ENCODE measurements around the gene ADCY2.
A peak's percentile ranks its signal among the peaks of the same experiment; 100 is the strongest.

The ADCY2 gene

GRCh38 chr5:7815892-7816534 lies 420.1 kb downstream of the ADCY2 start:
- no peak overlapping the region for H3K4me3 ChIP-seq (ENCODE audit: insufficient read depth, low read depth, low read length, poor library complexity, severe bottlenecking)
- no peaks in the 10 kb centered on the region for H3K27me3 ChIP-seq (replicated peaks; ENCODE audit: control insufficient read depth, insufficient read depth, low read length, poor library complexity, severe bottlenecking)
- no peaks in the 10 kb centered on the region for H3K4me1 ChIP-seq (ENCODE audit: control insufficient read depth, insufficient read depth, low read length, poor library complexity, severe bottlenecking)
- no peaks in the 10 kb centered on the region for H3K9me3 ChIP-seq (ENCODE audit: control insufficient read depth, low read length)
- H3K36me3 ChIP-seq (ENCODE audit: control insufficient read depth, insufficient read depth, low read length) = no peaks in the 10 kb centered on the region
- DNase-seq = peak in 2 of 3 donors; percentile 5 to 40
- H3K27ac ChIP-seq (ENCODE audit: insufficient read depth, low read length, poor library complexity, severe bottlenecking) = no peak overlapping the region

DNA sequence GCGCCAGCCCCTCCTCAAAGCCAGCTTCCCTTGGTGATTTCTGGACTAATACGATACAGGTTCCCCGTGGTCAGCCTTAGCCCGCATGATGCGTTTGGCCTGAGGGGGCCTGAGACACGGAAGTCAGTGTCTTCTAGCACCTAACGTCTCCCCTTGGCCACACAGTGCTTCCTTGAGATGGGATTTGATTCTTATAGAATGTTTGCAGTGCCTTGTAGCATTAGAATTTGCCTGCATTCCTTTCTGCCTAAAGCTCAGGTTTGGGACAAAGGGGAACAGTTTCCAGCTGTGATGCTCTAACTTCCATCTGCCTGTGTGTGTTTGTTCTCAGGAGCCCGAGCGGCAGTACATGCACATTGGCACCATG lies 420.6 kb downstream of the ADCY2 start:
- no peak overlapping the region for H3K27ac ChIP-seq (ENCODE audit: insufficient read depth, low read length, poor library complexity, severe bottlenecking)
- H3K36me3 ChIP-seq (ENCODE audit: control insufficient read depth, insufficient read depth, low read length) = no peaks in the 10 kb centered on the region
- DNase-seq = no peak
- no peaks in the 10 kb centered on the region for H3K27me3 ChIP-seq (replicated peaks; ENCODE audit: control insufficient read depth, insufficient read depth, low read length, poor library complexity, severe bottlenecking)
- no peaks in the 10 kb centered on the region for H3K4me1 ChIP-seq (ENCODE audit: control insufficient read depth, insufficient read depth, low read length, poor library complexity, severe bottlenecking)
- H3K4me3 ChIP-seq (ENCODE audit: insufficient read depth, low read depth, low read length, poor library complexity, severe bottlenecking) = no peak overlapping the region
- no peaks in the 10 kb centered on the region for H3K9me3 ChIP-seq (ENCODE audit: control insufficient read depth, low read length)

- H3K27me3 ChIP-seq (replicated peaks; ENCODE audit: control insufficient read depth, insufficient read depth, low read length, poor library complexity, severe bottlenecking) = no peaks in the 10 kb centered on the region
- no peaks in the 10 kb centered on the region for H3K36me3 ChIP-seq (ENCODE audit: control insufficient read depth, insufficient read depth, low read length)
- no peaks in the 10 kb centered on the region for H3K4me1 ChIP-seq (ENCODE audit: control insufficient read depth, insufficient read depth, low read length, poor library complexity, severe bottlenecking)
- no peaks in the 10 kb centered on the region for H3K9me3 ChIP-seq (ENCODE audit: control insufficient read depth, low read length)
- no peak overlapping the region for H3K27ac ChIP-seq (ENCODE audit: insufficient read depth, low read length, poor library complexity, severe bottlenecking)
- DNase-seq = no peak
- H3K4me3 ChIP-seq (ENCODE audit: insufficient read depth, low read depth, low read length, poor library complexity, severe bottlenecking) = no peak overlapping the region
Measured at GRCh38 chr5:7822449-7822848, 426.5 kb downstream of the ADCY2 start.

DNA sequence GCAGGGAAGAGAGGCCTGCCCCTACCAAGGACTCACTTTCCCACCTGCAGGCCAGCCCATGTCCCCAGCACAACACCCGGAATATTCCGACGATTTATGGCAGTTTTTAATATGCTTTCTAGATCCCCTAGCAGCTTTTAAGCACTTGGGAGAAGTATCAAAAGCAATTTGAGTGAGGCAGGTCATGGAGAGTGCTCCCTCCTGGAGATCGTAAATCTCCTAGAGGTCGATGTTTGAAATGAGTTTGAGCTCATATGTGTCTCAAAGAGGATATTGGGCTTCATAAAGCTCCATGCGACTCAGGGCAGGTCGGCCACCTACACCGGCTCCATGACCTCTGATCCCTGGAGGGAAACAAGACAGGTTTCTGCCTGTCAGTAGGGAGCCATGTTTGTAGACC lies 427.7 kb downstream of the ADCY2 start:
- DNase-seq = no peak

GRCh38 chr5:7824995-7825394 lies 429.1 kb downstream of the ADCY2 start:
- Histone ChIP-seq H3K9me3 (ENCODE audit: control insufficient read depth, low read length) (no peaks in the 10 kb centered on the region), H3K27ac (ENCODE audit: insufficient read depth, low read length, poor library complexity, severe bottlenecking) (no peak overlapping the region), H3K36me3 (ENCODE audit: control insufficient read depth, insufficient read depth, low read length) (no peaks in the 10 kb centered on the region), H3K4me3 (ENCODE audit: insufficient read depth, low read depth, low read length, poor library complexity, severe bottlenecking) (no peak overlapping the region), H3K4me1 (ENCODE audit: control insufficient read depth, insufficient read depth, low read length, poor library complexity, severe bottlenecking) (no peaks in the 10 kb centered on the region), H3K27me3 (replicated peaks; ENCODE audit: control insufficient read depth, insufficient read depth, low read length, poor library complexity, severe bottlenecking) (no peaks in the 10 kb centered on the region)
- no peak for DNase-seq

More for the DNA sequence above, 427.7 kb downstream of the ADCY2 start:
- no peak overlapping the region for H3K27ac ChIP-seq (ENCODE audit: insufficient read depth, low read length, poor library complexity, severe bottlenecking)
- no peaks in the 10 kb centered on the region for H3K9me3 ChIP-seq (ENCODE audit: control insufficient read depth, low read length)
- no peaks in the 10 kb centered on the region for H3K4me1 ChIP-seq (ENCODE audit: control insufficient read depth, insufficient read depth, low read length, poor library complexity, severe bottlenecking)
- no peaks in the 10 kb centered on the region for H3K27me3 ChIP-seq (replicated peaks; ENCODE audit: control insufficient read depth, insufficient read depth, low read length, poor library complexity, severe bottlenecking)
- no peak overlapping the region for H3K4me3 ChIP-seq (ENCODE audit: insufficient read depth, low read depth, low read length, poor library complexity, severe bottlenecking)
- H3K36me3 ChIP-seq (ENCODE audit: control insufficient read depth, insufficient read depth, low read length) = no peaks in the 10 kb centered on the region

DNA sequence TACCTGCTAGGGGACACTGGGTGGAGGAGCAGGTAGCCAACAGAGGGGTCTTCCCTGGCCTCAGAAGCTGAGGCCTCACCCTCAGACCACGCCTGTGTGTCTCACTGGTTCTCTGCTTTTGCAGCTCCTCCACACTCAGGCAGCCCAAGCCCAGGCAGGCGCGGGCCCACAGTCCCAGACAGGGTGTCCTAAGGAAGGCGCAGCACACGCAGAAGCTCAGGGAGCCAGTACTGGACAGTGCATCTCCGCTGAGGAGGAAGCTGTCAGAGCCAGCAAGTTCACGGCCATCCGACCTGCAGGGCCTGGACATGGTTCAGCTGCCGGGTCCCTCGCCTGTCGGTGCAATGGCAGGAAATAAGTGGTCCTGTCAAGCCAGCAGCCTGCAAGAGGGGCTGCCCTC lies 429.7 kb downstream of the ADCY2 start:
- Histone ChIP-seq H3K9me3 (ENCODE audit: control insufficient read depth, low read length) (no peaks in the 10 kb centered on the region), H3K36me3 (ENCODE audit: control insufficient read depth, insufficient read depth, low read length) (no peaks in the 10 kb centered on the region), H3K27me3 (replicated peaks; ENCODE audit: control insufficient read depth, insufficient read depth, low read length, poor library complexity, severe bottlenecking) (no peaks in the 10 kb centered on the region), H3K4me1 (ENCODE audit: control insufficient read depth, insufficient read depth, low read length, poor library complexity, severe bottlenecking) (no peaks in the 10 kb centered on the region), H3K27ac (ENCODE audit: insufficient read depth, low read length, poor library complexity, severe bottlenecking) (no peak overlapping the region), H3K4me3 (ENCODE audit: insufficient read depth, low read depth, low read length, poor library complexity, severe bottlenecking) (no peak overlapping the region)
- no peak for DNase-seq

DNA sequence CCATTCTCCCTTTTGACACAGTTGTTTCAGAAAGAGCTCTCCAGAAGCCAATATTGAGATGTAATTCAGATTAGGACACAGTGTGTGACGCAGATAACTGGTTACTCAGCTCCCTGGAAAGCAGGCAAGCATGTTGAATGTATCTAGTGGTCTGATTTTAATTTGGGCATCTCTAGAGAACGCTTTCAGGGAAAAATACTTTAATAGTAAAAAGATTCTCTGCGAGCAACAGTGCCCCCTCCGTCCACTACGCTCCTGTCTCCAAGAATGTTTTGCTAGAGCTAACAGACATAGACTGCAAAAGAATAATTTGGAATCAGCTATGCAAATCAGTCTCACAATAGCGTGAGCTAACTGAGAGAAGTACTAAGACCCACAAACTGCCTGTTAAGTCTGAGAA lies 431.7 kb downstream of the ADCY2 start:
- H3K4me1 ChIP-seq (ENCODE audit: control insufficient read depth, insufficient read depth, low read length, poor library complexity, severe bottlenecking) = no peaks in the 10 kb centered on the region
- no peaks in the 10 kb centered on the region for H3K9me3 ChIP-seq (ENCODE audit: control insufficient read depth, low read length)
- H3K27me3 ChIP-seq (replicated peaks; ENCODE audit: control insufficient read depth, insufficient read depth, low read length, poor library complexity, severe bottlenecking) = no peaks in the 10 kb centered on the region
- no peak for DNase-seq
- no peak overlapping the region for H3K27ac ChIP-seq (ENCODE audit: insufficient read depth, low read length, poor library complexity, severe bottlenecking)
- H3K36me3 ChIP-seq (ENCODE audit: control insufficient read depth, insufficient read depth, low read length) = no peaks in the 10 kb centered on the region
- no peak overlapping the region for H3K4me3 ChIP-seq (ENCODE audit: insufficient read depth, low read depth, low read length, poor library complexity, severe bottlenecking)

DNA sequence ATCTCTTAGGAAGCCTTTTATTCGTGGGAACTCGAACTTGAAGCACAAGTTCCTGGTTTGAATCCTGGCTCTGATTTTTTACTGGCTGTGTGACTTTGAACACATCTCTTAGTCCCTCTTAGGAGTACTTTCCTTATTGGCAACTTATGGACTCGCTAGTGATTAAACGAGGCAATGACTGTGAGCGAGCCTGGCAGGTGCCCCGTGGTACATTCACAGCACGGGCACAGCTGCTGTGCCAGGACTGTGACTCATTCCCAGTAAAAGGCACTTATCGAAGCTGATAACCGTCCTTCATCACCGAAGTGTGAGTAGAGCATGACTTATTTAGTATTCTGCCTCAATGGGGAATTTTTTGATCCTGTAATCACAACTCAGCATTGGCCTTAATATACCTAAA lies 432.3 kb downstream of the ADCY2 start:
- no peaks in the 10 kb centered on the region for H3K36me3 ChIP-seq (ENCODE audit: control insufficient read depth, insufficient read depth, low read length)
- no peaks in the 10 kb centered on the region for H3K4me1 ChIP-seq (ENCODE audit: control insufficient read depth, insufficient read depth, low read length, poor library complexity, severe bottlenecking)
- H3K27ac ChIP-seq (ENCODE audit: insufficient read depth, low read length, poor library complexity, severe bottlenecking) = no peak overlapping the region
- H3K27me3 ChIP-seq (replicated peaks; ENCODE audit: control insufficient read depth, insufficient read depth, low read length, poor library complexity, severe bottlenecking) = no peaks in the 10 kb centered on the region
- no peak overlapping the region for H3K4me3 ChIP-seq (ENCODE audit: insufficient read depth, low read depth, low read length, poor library complexity, severe bottlenecking)
- no peaks in the 10 kb centered on the region for H3K9me3 ChIP-seq (ENCODE audit: control insufficient read depth, low read length)
- no peak for DNase-seq

DNA sequence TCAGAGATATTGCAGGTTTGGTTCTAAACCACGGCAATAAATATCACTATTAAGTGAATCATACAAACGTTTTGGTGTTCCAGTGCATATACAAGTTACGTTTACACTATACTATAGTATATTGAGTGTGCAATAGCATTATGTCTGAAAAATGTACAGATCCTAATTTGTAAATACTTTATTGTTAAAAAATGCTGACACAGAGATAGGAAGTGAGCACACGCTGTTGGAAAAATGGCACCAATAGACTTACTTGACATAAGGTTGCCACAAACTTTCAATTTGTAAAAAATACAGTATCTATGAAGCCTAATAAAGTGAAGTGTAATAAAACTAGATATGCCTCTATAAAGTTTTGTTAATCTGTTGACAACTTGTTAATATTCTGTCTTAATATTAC lies 439.0 kb downstream of the ADCY2 start:
- no peaks in the 10 kb centered on the region for H3K36me3 ChIP-seq (ENCODE audit: control insufficient read depth, insufficient read depth, low read length)

GRCh38 chr5:7837403-7837802 lies 441.5 kb downstream of the ADCY2 start:
- H3K27me3 ChIP-seq (replicated peaks; ENCODE audit: control insufficient read depth, insufficient read depth, low read length, poor library complexity, severe bottlenecking) = no peaks in the 10 kb centered on the region
- no peaks in the 10 kb centered on the region for H3K4me1 ChIP-seq (ENCODE audit: control insufficient read depth, insufficient read depth, low read length, poor library complexity, severe bottlenecking)
- H3K27ac ChIP-seq (ENCODE audit: insufficient read depth, low read length, poor library complexity, severe bottlenecking) = no peak overlapping the region
- no peak for DNase-seq
- no peak overlapping the region for H3K4me3 ChIP-seq (ENCODE audit: insufficient read depth, low read depth, low read length, poor library complexity, severe bottlenecking)
- no peaks in the 10 kb centered on the region for H3K9me3 ChIP-seq (ENCODE audit: control insufficient read depth, low read length)
- H3K36me3 ChIP-seq (ENCODE audit: control insufficient read depth, insufficient read depth, low read length) = no peaks in the 10 kb centered on the region

More for the DNA sequence above, 439.0 kb downstream of the ADCY2 start:
- Histone ChIP-seq H3K4me3 (ENCODE audit: insufficient read depth, low read depth, low read length, poor library complexity, severe bottlenecking) (no peak overlapping the region), H3K27me3 (replicated peaks; ENCODE audit: control insufficient read depth, insufficient read depth, low read length, poor library complexity, severe bottlenecking) (no peaks in the 10 kb centered on the region), H3K4me1 (ENCODE audit: control insufficient read depth, insufficient read depth, low read length, poor library complexity, severe bottlenecking) (no peaks in the 10 kb centered on the region), H3K27ac (ENCODE audit: insufficient read depth, low read length, poor library complexity, severe bottlenecking) (no peak overlapping the region), H3K9me3 (ENCODE audit: control insufficient read depth, low read length) (no peaks in the 10 kb centered on the region)
- no peak for DNase-seq

Data from effector memory CD4-positive, alpha-beta T cell (primary cell).